Neural cell (in vitro differentiated cells): ENCODE data around the gene YY1. TPM values are rescaled to one million over a fixed set of nuclear protein-coding genes. Genes with fewer than 3 reads are reported as not detected.

ENCODE experiments used
- H2AFZ ChIP-seq: fragments of 200-600, 300-800 bp; sonication (generic), shearing (Covaris generic); 2 replicates; pipeline ENCODE4 v1.6.0; 2014; ENCODE audit warnings: low read depth, mild to moderate bottlenecking, antibody characterized with exemption, low read length, moderate library complexity
- H3F3A ChIP-seq: fragments of 200-600 bp; shearing (Covaris generic); 2 replicates; pipeline ENCODE4 v1.6.1; 2016; ENCODE audit warnings: mild to moderate bottlenecking, moderate library complexity, mixed read lengths, antibody characterized with exemption, low read length; ENCODE audit not compliant: insufficient read depth, poor library complexity, severe bottlenecking
- H3K27ac ChIP-seq: fragments of 200-600, 300-800 bp; sonication (generic), shearing (Covaris generic); 2 replicates; pipeline ENCODE4 v1.5.1; 2014; ENCODE audit warnings: mild to moderate bottlenecking, low read length, moderate library complexity
- H3K27me3 ChIP-seq: fragments of 300-800, 200-600 bp; sonication (generic), shearing (Covaris generic); 2 replicates; pipeline ENCODE4 v1.6.0; 2014; ENCODE audit warnings: mild to moderate bottlenecking, low read depth, low read length, moderate library complexity; ENCODE audit not compliant: insufficient read depth
- H3K36me3 ChIP-seq: fragments of 300-800, 200-600 bp; sonication (generic), shearing (Covaris generic); 2 replicates; pipeline ENCODE4 v1.5.1; 2014; ENCODE audit warnings: mild to moderate bottlenecking, antibody characterized with exemption, low read length, moderate library complexity; ENCODE audit not compliant: insufficient read depth
- H3K4me2 ChIP-seq: fragments of 300-800, 200-600 bp; sonication (generic), shearing (Covaris generic); 2 replicates; pipeline ENCODE4 v1.6.0; 2014; ENCODE audit warnings: mild to moderate bottlenecking, low read length
- H3K4me3 ChIP-seq: fragments of 300-800, 200-600 bp; sonication (generic), shearing (Covaris generic); 2 replicates; pipeline ENCODE4 v1.5.1; 2014; ENCODE audit warnings: mild to moderate bottlenecking, low read length, moderate library complexity
- H3K79me2 ChIP-seq: fragments of 200-600 bp; shearing (Covaris generic); replicated peaks from 2 replicates; pipeline ENCODE4 v1.6.0; 2014; ENCODE audit warnings: mild to moderate bottlenecking, low read length, moderate library complexity; ENCODE audit not compliant: insufficient read depth
- H3K9ac ChIP-seq: fragments of 300-800, 200-600 bp; sonication (generic), shearing (Covaris generic); 2 replicates; pipeline ENCODE4 v1.6.1; 2016; ENCODE audit warnings: mild to moderate bottlenecking, low read length, mixed read lengths
- H3K9me2 ChIP-seq: fragments of 200-600 bp; shearing (Covaris generic); 2 replicates; pipeline ENCODE4 v1.6.1; 2016; ENCODE audit warnings: mild to moderate bottlenecking, low read length, mixed read lengths; ENCODE audit not compliant: insufficient read depth
- H3K9me3 ChIP-seq: fragments of 200-600, 300-800 bp; sonication (generic), shearing (Covaris generic); 2 replicates; pipeline ENCODE4 v1.6.1; 2016; ENCODE audit warnings: mild to moderate bottlenecking, mixed run types, low read length, moderate library complexity, mixed read lengths
- H4K20me1 ChIP-seq: fragments of 200-600 bp; shearing (Covaris generic); 2 replicates; pipeline ENCODE4 v1.6.1; 2016; ENCODE audit warnings: mild to moderate bottlenecking, mixed run types; ENCODE audit not compliant: insufficient read depth
- CTCF ChIP-seq: fragments of 450-650 bp; IDR thresholded peaks from 2 replicates; pipeline ENCODE4 v1.5.1; 2014; ENCODE audit warnings: antibody characterized with exemption, mild to moderate bottlenecking, moderate library complexity; ENCODE audit not compliant: poor library complexity, severe bottlenecking
- EP300 ChIP-seq: fragments of 450-650 bp; conservative IDR thresholded peaks from 2 replicates; pipeline ENCODE4 v1.6.1; 2014; ENCODE audit warnings: antibody characterized with exemption, mild to moderate bottlenecking, moderate library complexity; ENCODE audit not compliant: poor library complexity, severe bottlenecking
- EZH2 ChIP-seq: fragments of 200-600, 300-800 bp; shearing (Covaris generic), sonication (generic); IDR thresholded peaks from 2 replicates; pipeline ENCODE4 v1.6.1; 2014; ENCODE audit warnings: antibody characterized with exemption, low read length, borderline replicate concordance, mild to moderate bottlenecking; ENCODE audit not compliant: insufficient read depth, poor library complexity, severe bottlenecking
- MXI1 ChIP-seq: fragments of 450-650 bp; conservative IDR thresholded peaks from 2 replicates; pipeline ENCODE4 v1.6.1; 2014; ENCODE audit warnings: antibody characterized with exemption, mild to moderate bottlenecking; ENCODE audit not compliant: poor library complexity, severe bottlenecking
- POLR2AphosphoS5 ChIP-seq: IDR thresholded peaks from 2 replicates; pipeline ENCODE4 v1.6.1; 2012
- RAD21 ChIP-seq: fragments of 450-650 bp; conservative IDR thresholded peaks from 2 replicates; pipeline ENCODE4 v1.6.1; 2014; ENCODE audit warnings: antibody characterized with exemption, mild to moderate bottlenecking, moderate library complexity
- SMC3 ChIP-seq: fragments of 450-650 bp; conservative IDR thresholded peaks from 2 replicates; pipeline ENCODE4 v1.6.1; 2014; ENCODE audit warnings: antibody characterized with exemption, mild to moderate bottlenecking, moderate library complexity; ENCODE audit not compliant: poor library complexity
- TAF1 ChIP-seq: IDR thresholded peaks from 2 replicates; pipeline ENCODE4 v1.6.1; 2012; ENCODE audit warnings: low read depth
- polyA plus RNA-seq: library from polyadenylated mRNA; depleted of rRNA; stranded (reverse); fragments of >200 nt; gene quantifications from 2 replicates; pipeline ENCODE4 v1.2.3, GENCODE V29; 2014
- TF ChIP-seq, protein P1 (sequence below): IDR thresholded peaks from 2 replicates; pipeline ENCODE4 v1.6.1; 2012; ENCODE audit warnings: borderline replicate concordance

YY1 gene
- polyA plus RNA-seq, 1 donor from 2014 or later, result 50.4 TPM

DNA sequence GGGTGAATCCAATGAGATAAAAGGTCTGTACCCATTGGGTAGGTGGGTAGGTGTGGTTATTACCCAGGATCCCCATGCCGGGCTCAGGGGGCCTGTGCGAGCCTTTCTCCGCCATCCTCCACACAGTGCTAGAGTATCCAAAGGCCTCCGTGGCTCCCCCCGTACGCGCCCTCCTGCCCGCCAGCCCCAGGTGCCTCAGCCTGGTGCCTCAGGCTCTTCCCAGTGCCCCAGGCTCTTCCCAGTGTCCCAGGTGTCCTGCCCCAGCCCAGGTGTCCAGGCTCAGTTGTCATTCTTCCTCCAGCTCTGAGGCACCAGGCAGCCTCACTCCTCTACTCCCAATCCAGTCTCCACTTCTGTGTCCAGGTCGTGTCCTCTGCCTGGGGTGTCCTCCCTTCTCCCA, 27.6 kb upstream of the YY1 start:
- H3K9me2 ChIP-seq, result no peaks in the 10 kb centered on the region
- no peak overlapping the region for H2AFZ ChIP-seq
- H3K27ac ChIP-seq, result no peak overlapping the region
- H3K9ac ChIP-seq, result no peak overlapping the region
- H3K4me3 ChIP-seq, result no peak overlapping the region
- no peaks in the 10 kb centered on the region for H3K79me2 ChIP-seq
- TF ChIP-seq RAD21 (no peak), EP300 (no peak), POLR2AphosphoS5 (no peak), SMC3 (no peak), MXI1 (no peak), CTCF (no peak), TAF1 (no peak), EZH2 (no peak)
- TF ChIP-seq, protein P1, sequence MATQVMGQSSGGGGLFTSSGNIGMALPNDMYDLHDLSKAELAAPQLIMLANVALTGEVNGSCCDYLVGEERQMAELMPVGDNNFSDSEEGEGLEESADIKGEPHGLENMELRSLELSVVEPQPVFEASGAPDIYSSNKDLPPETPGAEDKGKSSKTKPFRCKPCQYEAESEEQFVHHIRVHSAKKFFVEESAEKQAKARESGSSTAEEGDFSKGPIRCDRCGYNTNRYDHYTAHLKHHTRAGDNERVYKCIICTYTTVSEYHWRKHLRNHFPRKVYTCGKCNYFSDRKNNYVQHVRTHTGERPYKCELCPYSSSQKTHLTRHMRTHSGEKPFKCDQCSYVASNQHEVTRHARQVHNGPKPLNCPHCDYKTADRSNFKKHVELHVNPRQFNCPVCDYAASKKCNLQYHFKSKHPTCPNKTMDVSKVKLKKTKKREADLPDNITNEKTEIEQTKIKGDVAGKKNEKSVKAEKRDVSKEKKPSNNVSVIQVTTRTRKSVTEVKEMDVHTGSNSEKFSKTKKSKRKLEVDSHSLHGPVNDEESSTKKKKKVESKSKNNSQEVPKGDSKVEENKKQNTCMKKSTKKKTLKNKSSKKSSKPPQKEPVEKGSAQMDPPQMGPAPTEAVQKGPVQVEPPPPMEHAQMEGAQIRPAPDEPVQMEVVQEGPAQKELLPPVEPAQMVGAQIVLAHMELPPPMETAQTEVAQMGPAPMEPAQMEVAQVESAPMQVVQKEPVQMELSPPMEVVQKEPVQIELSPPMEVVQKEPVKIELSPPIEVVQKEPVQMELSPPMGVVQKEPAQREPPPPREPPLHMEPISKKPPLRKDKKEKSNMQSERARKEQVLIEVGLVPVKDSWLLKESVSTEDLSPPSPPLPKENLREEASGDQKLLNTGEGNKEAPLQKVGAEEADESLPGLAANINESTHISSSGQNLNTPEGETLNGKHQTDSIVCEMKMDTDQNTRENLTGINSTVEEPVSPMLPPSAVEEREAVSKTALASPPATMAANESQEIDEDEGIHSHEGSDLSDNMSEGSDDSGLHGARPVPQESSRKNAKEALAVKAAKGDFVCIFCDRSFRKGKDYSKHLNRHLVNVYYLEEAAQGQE, result no peak
- no peak overlapping the region for H3K4me2 ChIP-seq
- H4K20me1 ChIP-seq, result no peaks in the 10 kb centered on the region
- no peaks in the 10 kb centered on the region for H3F3A ChIP-seq
- H3K36me3 ChIP-seq, result no peaks in the 10 kb centered on the region
- no peaks in the 10 kb centered on the region for H3K27me3 ChIP-seq
- no peaks in the 10 kb centered on the region for H3K9me3 ChIP-seq

- TF ChIP-seq EZH2, result no peak
- TF ChIP-seq, protein P1, result no peak
- Histone ChIP-seq H3K4me3 (no peak overlapping the region), H3K36me3 (no peaks in the 10 kb centered on the region), H3K9ac (no peak overlapping the region), H3F3A (no peaks in the 10 kb centered on the region), H4K20me1 (no peaks in the 10 kb centered on the region), H3K9me2 (no peaks in the 10 kb centered on the region), H2AFZ (no peak overlapping the region), H3K9me3 (no peaks in the 10 kb centered on the region), H3K27me3 (no peaks in the 10 kb centered on the region), H3K27ac (no peak overlapping the region), H3K79me2 (no peaks in the 10 kb centered on the region), H3K4me2 (no peak overlapping the region)
Measured at GRCh38 chr14:100211893-100212292, 27.1 kb upstream of the YY1 start.
